Activated CD8-positive, alpha-beta memory T cell treated with anti-CD3 and anti-CD28 coated beads for 48 hours (primary cell): ENCODE results near the gene LMBR1.

Experiments
- DNase-seq, 3 experiments: peaks; one replicate each; pipeline ENCODE4 v3.0.0-alpha.2; 2020; ENCODE audit warnings: low read depth in 2 of 3, low spot score in 2 of 3

LMBR1 gene

GRCh38 chr7:156802214-156802613 is 90.8 kb downstream of the LMBR1 start:
- DNase-seq, result no peak

- no peak for DNase-seq
These were observed 97.6 kb downstream of the LMBR1 start for GRCh38 chr7:156795415-156795814.

GRCh38 chr7:156793334-156793733 is 99.6 kb downstream of the LMBR1 start:
- DNase-seq, result no peak

- DNase-seq, result no peak
These were observed 100.4 kb downstream of the LMBR1 start for GRCh38 chr7:156792611-156793010.

- no peak for DNase-seq
These were observed 101.7 kb downstream of the LMBR1 start for GRCh38 chr7:156791241-156791640.

GRCh38 chr7:156790264-156790663 is 102.7 kb downstream of the LMBR1 start:
- no peak for DNase-seq

- no peak for DNase-seq
These were observed 106.9 kb downstream of the LMBR1 start for GRCh38 chr7:156785998-156786543.

GRCh38 chr7:156783864-156784263 is 109.1 kb downstream of the LMBR1 start:
- DNase-seq, result no peak

- DNase-seq, result no peak
These were observed 111.0 kb downstream of the LMBR1 start for GRCh38 chr7:156781972-156782371.

- no peak for DNase-seq
These were observed 112.1 kb downstream of the LMBR1 start for GRCh38 chr7:156780724-156781455.

GRCh38 chr7:156778668-156779067 is 114.3 kb downstream of the LMBR1 start:
- no peak for DNase-seq

GRCh38 chr7:156778201-156778600 is 114.8 kb downstream of the LMBR1 start:
- no peak for DNase-seq

- no peak for DNase-seq
These were observed 115.5 kb downstream of the LMBR1 start for GRCh38 chr7:156777364-156778069.

- DNase-seq, result no peak
These were observed 116.5 kb downstream of the LMBR1 start for GRCh38 chr7:156776527-156776926.

GRCh38 chr7:156773966-156774365 is 119.0 kb downstream of the LMBR1 start:
- DNase-seq, result no peak

GRCh38 chr7:156772725-156773124 is 120.3 kb downstream of the LMBR1 start:
- no peak for DNase-seq

GRCh38 chr7:156768698-156769472 is 124.1 kb downstream of the LMBR1 start:
- DNase-seq, result no peak

- no peak for DNase-seq
These were observed 126.3 kb downstream of the LMBR1 start for GRCh38 chr7:156766666-156767065.

- DNase-seq, result no peak
These were observed 126.9 kb downstream of the LMBR1 start for GRCh38 chr7:156765901-156766656.

GRCh38 chr7:156764766-156765165 is 128.2 kb downstream of the LMBR1 start:
- no peak for DNase-seq
